ENCODE measurements around the gene ARFGEF3.

DNA sequence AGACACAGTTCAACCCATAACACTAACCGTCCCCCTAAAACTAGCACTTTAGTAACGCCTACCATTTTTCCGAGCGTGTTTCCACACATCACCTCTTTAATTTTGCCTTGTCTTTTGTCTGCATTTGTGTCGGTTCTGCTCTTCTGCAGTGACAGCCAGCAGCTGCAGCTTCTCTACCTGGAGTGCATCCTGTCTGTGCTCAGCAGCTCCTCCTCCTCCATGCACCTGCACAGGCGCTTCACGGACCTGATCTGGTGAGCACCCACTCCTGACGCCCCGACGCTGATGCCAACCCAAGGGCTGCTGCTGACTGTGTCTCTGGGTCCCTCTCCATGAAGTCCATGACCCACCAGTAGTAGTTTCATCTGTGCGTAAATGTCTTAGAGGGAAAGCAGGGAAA, 92.0 kb downstream of the ARFGEF3 start:
- TF ChIP-seq POLR2AphosphoS5 (IDR thresholded peaks at IDR 0.05): no peak
- TF ChIP-seq, protein P1, sequence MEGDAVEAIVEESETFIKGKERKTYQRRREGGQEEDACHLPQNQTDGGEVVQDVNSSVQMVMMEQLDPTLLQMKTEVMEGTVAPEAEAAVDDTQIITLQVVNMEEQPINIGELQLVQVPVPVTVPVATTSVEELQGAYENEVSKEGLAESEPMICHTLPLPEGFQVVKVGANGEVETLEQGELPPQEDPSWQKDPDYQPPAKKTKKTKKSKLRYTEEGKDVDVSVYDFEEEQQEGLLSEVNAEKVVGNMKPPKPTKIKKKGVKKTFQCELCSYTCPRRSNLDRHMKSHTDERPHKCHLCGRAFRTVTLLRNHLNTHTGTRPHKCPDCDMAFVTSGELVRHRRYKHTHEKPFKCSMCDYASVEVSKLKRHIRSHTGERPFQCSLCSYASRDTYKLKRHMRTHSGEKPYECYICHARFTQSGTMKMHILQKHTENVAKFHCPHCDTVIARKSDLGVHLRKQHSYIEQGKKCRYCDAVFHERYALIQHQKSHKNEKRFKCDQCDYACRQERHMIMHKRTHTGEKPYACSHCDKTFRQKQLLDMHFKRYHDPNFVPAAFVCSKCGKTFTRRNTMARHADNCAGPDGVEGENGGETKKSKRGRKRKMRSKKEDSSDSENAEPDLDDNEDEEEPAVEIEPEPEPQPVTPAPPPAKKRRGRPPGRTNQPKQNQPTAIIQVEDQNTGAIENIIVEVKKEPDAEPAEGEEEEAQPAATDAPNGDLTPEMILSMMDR (IDR thresholded peaks at IDR 0.05): no peak
- no peak for TF ChIP-seq POLR2A (IDR thresholded peaks at IDR 0.05)
